HT1080 (cell line): ENCODE data around the gene NIM1K. TPM values are rescaled to one million over a fixed set of nuclear protein-coding genes. Genes with fewer than 3 reads are reported as not detected.
"Not testable (repeated sequence)": the region's sequence is repeated elsewhere in the genome, so short reads cannot be mapped to it uniquely, and the experiment has no call there.

Experiments used
- DNase-seq: peaks from one replicate; pipeline ENCODE4 v3.0.0-alpha.2; 2015; ENCODE audit warnings: low read depth
- total RNA-seq: library from RNA; depleted of rRNA; stranded (reverse); fragments of >200 nt; shearing (Covaris generic); gene quantifications from 2 replicates; pipeline ENCODE4 v1.2.3, GENCODE V29; 2014

Gene NIM1K
- total RNA-seq, 1 experiment from 2014 or later, result 0.02 TPM

DNA sequence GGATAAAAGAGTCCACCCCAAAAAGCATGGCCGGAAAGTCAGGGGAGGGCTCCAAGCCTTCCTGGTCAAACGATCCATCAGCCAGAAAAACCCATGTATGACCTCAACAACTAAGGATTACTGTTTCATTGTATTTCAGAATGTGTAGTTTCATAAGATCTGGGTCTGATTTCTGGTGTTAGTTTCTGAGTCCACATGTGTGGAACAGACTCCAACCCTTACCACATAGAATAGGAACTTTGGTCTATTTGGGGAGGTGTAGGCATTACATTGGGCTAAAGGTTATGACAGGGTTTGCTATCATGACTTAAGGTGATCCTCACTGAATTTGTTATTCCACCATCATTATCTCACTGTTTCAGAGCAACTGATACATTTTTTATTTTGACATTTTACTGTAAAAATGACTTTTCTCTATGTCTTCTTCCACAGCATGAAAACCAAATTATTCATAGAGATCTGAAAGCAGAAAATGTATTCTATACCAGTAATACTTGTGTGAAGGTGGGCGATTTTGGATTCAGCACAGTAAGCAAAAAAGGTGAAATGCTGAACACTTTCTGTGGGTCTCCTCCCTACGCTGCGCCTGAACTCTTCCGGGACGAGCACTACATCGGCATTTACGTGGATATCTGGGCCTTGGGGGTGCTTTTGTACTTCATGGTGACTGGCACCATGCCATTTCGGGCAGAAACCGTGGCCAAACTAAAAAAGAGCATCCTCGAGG lies 87.7 kb downstream of the NIM1K start:
- no peak for DNase-seq

DNA sequence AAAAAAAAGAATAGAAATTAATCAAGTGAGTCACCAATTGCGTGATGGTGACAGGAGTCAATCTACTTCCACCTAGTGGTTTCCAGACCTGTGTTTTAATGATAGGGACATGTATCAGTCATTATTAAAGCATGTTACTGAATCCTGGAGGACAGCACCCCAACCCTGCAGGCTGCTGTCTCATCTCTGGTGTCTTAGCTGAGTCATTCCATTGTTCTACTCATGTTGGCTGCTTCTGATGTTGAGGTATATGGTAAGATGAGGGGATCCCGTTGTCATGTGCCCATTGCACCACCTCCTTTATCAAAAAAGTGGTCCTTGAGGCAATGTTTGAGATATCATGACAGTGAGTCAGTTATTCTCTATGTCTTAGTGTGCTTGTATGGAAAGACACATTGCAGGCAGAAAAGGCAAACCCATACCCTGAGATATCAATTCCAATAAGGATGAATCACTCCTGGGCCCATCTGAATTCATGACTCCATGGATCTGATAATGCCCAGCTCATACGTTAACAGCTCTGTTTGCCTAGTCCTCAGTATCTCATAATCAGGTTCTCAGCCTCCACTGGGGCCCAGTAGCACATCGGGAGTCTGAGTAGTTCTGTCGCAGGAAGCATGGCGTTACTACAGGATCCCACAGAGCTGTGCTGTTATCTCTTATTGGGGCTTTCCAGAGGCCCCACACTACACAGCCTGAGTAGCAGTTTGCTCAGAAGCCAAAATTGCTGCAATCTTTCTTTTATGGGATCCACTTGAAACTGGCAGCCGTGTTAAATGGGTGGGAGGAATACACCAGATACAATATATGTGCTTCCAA lies 90.0 kb downstream of the NIM1K start:
- peak; percentile 84 for DNase-seq

DNA sequence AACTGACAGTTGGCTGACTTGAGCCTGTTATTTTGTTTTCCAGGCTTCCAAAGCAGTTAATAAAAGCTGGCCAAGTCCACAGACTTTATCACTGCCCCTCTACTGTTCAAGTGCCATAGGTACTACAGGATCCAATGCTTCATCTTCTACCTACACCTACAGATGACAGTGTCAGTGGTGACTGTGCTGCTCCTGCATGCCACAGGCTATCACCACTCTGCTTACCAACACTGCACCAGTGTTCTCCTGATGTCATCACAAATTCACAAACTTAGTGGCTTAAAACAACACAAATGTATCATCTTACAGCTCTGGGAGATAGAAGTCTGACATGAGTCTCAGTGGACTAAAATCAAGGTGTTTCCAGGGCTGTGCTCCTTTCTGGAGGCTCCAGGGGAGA lies 94.6 kb downstream of the NIM1K start:
- no peak for DNase-seq

DNA sequence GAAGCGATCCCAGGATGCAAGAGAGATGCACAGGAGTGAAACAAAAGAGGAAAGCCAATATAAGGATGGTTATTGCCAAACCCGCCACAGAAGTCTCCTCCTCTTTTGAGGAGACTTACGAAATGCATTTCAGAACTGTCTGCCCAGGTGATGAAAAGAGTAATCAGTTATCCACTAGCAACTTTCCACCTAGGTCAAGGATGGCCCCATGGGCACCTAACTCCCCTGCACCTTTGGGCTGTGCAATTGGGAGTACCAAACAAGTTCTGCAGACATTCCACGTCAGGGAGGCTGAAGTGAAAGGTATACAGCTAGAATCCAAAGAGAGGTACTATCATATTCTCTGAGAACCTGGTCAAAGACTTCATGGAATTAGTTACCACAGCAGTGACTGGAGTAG lies 95.5 kb downstream of the NIM1K start:
- no peak for DNase-seq

- no peak for DNase-seq
Observed at GRCh38 chr5:43288269-43288831, 96.3 kb downstream of the NIM1K start.

DNA sequence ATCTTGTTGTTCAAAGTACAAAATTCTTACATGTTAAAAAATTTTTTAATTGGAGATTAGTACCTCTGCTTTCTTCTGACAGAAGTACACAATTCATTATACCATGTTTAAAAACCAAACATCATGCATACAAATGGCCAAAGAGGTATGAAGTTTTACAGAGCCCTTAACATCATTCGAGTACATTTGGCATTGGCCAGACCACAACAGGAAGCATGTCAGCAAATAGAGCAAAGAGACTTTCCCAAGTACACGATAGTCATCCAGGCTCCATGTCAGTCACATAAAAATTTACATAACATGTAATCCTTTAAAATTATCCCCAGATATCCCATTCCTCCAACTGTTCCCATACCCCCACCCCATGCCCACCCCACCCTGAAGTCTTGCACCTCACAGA lies 98.7 kb downstream of the NIM1K start:
- DNase-seq, result no peak

GRCh38 chr5:43294226-43294625 lies 102.2 kb downstream of the NIM1K start:
- DNase-seq, result no peak

DNA sequence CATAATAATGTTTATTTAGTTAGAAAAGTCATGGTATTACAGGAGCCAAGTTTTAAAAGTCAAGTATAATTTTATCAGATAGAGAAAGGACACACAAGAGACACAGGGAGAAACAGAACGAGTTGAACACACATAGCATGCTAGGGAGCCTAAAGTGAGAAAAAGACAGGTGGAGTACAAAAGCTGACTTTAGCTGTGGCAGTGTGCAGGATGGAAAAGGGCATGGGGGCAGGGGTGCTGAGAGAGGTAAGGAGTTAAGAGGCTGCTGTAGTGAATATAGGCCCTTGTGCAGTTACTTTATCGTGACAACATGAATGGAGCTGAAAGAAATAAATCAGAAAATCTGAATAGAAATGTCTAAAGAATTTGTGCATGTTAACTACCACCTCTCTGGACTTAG lies 103.2 kb downstream of the NIM1K start:
- no peak for DNase-seq

DNA sequence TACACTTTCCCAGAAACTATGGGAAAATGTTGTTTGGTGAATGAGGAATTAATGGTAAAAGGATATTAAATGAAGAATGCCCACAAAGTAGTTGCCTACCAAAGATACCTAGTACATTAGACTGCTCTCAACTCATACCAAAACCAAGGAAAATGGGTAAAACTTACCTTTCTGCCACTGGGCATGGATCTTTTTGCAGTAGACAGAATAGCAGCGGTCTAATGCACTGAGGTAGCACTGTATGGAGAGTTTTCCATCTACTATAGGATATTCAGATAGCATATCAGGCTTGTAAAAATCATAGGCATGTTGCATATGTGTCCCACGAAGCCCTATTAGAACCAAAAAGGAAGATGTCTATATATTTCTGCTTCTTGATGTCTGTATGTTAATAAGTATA lies 104.8 kb downstream of the NIM1K start:
- DNase-seq, result no peak

- DNase-seq, result no peak
Observed at GRCh38 chr5:43298443-43298842, 106.4 kb downstream of the NIM1K start.

- no peak for DNase-seq
Observed at GRCh38 chr5:43300112-43300511, 108.1 kb downstream of the NIM1K start.

DNA sequence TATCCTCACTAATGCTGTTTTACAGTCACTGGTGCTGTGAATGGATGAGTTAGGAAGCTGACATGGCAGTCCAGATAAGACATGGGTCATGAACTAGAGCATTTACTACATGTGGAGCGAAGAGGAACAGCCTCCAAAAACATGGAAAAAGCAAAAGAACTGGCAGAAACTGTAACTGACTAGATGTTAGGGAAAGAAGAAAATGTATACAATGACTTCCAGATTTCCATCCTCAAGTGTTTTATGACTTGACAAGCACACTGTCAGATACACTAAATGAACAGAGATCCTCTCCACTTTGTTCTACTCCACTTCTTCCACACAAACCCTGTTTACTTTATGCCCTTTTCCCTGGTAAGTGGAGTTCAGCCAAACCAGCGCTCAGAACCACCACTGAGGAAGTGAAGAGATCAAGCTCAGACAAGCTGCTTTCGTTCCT lies 109.6 kb downstream of the NIM1K start:
- DNase-seq, result no peak

GRCh38 chr5:43302481-43302880 lies 110.5 kb downstream of the NIM1K start:
- DNase-seq, result no peak

DNA sequence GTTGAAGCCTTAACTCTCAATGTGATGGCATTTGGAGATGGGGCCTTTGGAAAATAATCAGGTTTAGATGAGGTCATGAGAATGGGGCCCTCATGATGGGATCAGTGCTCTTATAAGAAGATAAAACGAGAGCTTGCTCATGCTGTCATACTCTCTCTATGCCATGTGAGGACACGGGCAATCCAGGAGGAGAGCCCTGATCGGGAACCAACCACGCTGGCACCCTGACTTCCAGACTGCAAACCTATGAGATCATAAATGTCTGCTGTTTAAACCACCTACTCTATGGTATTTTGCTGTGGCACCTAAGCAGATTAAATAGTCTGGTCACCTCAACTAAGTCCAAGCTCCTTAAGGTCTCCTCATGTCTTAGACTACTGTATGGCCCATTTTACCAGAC lies 111.2 kb downstream of the NIM1K start:
- no peak for DNase-seq

DNA sequence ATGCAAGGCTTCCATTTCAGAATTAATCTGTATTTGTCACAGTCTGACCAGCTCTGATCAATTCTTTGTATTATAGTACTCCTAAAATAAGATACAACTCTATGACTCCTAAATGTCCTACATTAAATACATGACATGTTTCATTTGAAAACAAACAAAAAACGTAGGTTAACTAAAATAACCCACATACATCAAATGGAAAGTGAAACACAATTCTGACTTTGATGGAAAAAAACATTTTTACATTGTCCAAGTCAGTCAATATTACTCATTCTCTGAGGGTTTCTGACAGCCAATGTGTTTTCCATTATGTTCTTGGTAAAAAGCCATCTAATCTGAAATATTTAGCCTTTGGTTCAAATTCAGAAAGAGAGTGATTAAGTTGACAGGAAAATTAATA lies 112.5 kb downstream of the NIM1K start:
- no peak for DNase-seq

DNA sequence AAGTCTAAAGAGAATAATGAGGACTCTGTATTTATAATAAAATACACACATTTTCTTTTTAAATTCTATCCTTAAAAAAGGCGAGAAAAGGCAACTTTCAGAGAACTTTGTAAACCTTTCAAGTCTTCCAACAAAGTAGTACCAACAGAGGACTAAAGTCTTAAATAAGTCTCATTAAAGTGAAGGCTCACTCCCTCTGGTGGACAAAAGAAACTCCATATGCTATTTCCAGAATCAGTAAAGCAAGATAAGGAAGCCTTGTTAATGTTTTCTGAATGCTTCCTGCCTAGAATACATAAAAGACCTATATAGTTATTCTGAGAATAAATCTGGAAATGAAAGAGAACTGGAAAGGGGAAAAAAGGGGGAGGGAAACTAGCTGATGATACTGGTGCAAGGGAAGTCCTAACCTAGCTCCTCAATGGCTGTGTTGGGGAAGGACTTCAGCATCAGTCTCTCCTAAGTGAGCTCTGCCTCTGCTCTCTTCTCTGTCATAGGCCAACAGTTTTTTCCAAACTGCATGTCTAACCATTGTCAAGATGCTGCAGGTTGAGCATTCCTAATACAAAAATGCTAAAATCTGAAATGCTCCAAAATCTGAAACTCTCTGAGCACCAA lies 114.0 kb downstream of the NIM1K start:
- DNase-seq, result peak; percentile 34

DNA sequence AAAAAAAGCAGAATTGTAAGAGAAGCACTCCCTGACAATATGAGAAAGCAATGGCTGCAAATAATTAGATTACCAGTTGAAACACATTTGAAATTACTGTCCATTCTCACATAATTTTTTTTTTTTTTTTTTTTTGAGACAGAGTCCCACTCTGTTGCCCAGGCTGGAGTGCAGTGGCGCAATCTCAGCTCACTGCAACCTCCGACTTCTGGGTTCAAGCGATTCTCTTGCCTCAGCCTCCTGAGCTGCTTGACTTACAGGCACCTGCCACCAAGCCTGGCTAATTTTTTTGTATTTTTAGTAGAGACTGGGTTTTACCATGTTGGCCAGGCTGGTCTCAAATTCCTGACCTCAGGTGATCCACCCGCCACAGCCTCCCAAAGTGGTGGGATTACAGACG lies 114.9 kb downstream of the NIM1K start:
- not testable (repeated sequence) for DNase-seq

DNA sequence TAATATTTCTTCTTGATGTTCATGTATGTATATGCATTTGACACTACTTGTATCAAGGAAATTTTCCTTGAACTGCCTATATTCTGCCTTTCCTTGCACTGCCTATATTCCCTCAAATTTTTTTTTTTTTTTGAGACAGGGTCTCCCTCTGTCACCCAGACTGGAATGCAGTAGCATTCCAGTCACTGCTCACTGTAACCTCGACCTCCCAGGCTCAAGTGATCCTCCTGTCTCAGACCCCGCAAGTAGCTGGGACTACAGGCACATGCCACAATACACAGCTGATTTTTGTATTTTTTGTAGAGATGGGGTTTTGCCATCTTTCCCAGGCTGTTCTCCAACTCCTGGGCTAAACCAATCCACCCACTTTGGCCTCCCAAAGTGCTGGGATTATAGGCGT lies 117.1 kb downstream of the NIM1K start:
- no peak for DNase-seq

- no peak for DNase-seq
Observed at GRCh38 chr5:43309637-43310036, 117.6 kb downstream of the NIM1K start.

DNA sequence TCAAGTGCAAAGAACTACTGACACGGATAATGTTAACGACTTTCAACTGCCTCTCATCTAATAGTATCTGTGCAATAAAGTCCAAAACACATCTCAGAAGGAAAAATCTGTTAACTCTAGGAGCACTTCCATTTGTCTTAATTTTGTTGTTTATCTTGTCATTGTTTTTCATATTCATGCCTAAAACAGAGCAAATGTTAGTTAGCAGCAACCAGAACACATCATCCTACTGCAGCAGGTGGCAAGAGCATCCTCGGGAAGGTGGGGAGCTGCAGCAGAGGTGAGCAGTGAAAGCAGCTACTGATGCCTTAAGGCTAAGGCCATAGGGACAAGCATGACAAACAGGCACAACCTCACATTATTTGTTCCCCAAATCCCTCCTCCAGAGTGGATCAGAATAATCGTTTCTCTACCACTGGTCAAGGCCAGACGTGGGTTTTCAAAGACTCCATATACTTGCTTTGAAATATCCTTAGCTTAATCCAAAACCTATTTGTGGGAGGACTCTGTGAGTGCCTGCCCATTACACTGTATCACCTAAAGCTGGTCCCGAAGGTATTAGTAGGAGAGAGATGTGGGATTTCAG lies 120.1 kb downstream of the NIM1K start:
- DNase-seq, result no peak

DNA sequence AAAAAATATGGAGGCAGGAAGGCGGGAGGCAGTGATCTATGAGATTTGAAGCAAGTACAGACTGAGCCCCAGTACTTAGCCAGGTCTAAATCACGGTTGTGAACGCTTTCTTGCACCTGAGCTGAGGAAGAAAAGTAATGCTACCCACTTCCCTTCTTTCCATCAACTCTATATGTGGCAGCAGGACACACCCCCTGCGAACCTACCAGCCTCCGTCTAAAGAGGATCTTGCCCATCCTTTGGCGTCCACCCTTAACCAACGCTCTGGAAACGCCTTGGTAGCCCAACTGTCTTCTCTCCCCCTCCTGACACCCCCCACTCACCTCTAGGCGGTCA lies 120.6 kb downstream of the NIM1K start:
- DNase-seq, result peak; percentile 41
